Left lung (tissue), 14 donors: ENCODE measurements around the gene PTPRZ1. TPM values are rescaled to one million over a fixed set of nuclear protein-coding genes. Genes with fewer than 3 reads are reported as not detected.

Source experiments
- ATAC-seq: fragments of 200-7000 bp; cut with Tn5 transposase; one replicate; pipeline ENCODE4 v1.9.1; 2020; ENCODE audit warnings: moderate library complexity
- DNase-seq, 4 donors: peaks; one replicate each; pipeline ENCODE4 v3.0.0-alpha.2; 2013 to 2020
- H3K27ac ChIP-seq, 2 donors: fragments of 200-600 bp; sonication (generic) in 1 of 2; one replicate each; pipeline versions ENCODE4 v1.5.0 to v1.8.0; 2020 to 2021
- H3K27me3 ChIP-seq, 2 donors: fragments of 200-600 bp; sonication (generic) in 1 of 2; one replicate each; pipeline versions ENCODE4 v1.5.0 to v1.8.0; 2020 to 2021
- H3K36me3 ChIP-seq, 2 donors: fragments of 200-600 bp; sonication (generic) in 1 of 2; one replicate each; pipeline versions ENCODE4 v1.5.0 to v1.8.0; 2020 to 2021
- H3K4me1 ChIP-seq, 2 donors: fragments of 200-600 bp; one replicate each; pipeline ENCODE4 v1.8.0; 2021
- H3K4me3 ChIP-seq, 2 donors: fragments of 200-600 bp; sonication (generic) in 1 of 2; one replicate each; pipeline versions ENCODE4 v1.5.0 to v1.8.0; 2020 to 2021; ENCODE audit warnings: mild to moderate bottlenecking in 1 of 2
- H3K9me3 ChIP-seq, 2 donors: fragments of 200-600 bp; sonication (generic) in 1 of 2; one replicate each; pipeline versions ENCODE4 v1.5.0 to v1.8.0; 2020 to 2021
- CTCF ChIP-seq, 2 donors: fragments of 200-600 bp; sonication (generic) in 1 of 2; IDR thresholded peaks; one replicate each; pipeline versions ENCODE4 v1.5.0 to v1.8.0; 2021; ENCODE audit warnings: antibody characterized with exemption in 2 of 2
- intact Hi-C, 2 donors: fragments of 100-400 bp; cut with DNase I; formaldehyde crosslinking; loops; one replicate each; pipeline versions ENCODE4 v1.11.2 to v1.14.2; 2022
- long read RNA-seq, 12 donors: library from polyadenylated mRNA in 2 of 12; unstranded in 2 of 12; transcript quantifications; one replicate each; pipeline ENCODE4 v2.0.0 and lab custom pipeline, GENCODE V29; 2019 to 2026
- polyA plus RNA-seq, 6 donors: library from polyadenylated mRNA; unstranded; fragments of 120-200 nt; gene quantifications; one replicate each; pipeline ENCODE4 v1.2.1, GENCODE V29; 2013; ENCODE audit not compliant: insufficient read length in 6 of 6
- total RNA-seq, 2 donors: library from RNA; stranded (reverse); fragmentation: NEBNext Ultra II Directional; extraction: Animal tissue kit (Norgen Biotek cat#: 25700); gene quantifications; one replicate each; pipeline ENCODE4 v1.2.1, GENCODE V29; 2021
- donor health status: DM: no; HTN: yes; CAD: no.
- donor health status: DM: no; HTN: no; CAD: no.

Gene PTPRZ1
- under 1 TPM; 0.55 to 0.84 TPM for total RNA-seq
- 10 to 100 TPM; 43.1 to 96.9 (median 76.7) TPM for polyA plus RNA-seq
- long read RNA-seq, donor 1, partial matches to known transcripts, result 6 of 9 reads
- long read RNA-seq, donor 1, other reads (novel, unspliced or antisense), result 0 of 9 reads
- long read RNA-seq, donor 2, partial matches to known transcripts, result 6 of 7 reads
- long read RNA-seq, donor 2, other reads (novel, unspliced or antisense), result 0 of 7 reads
- long read RNA-seq, donor 3, partial matches to known transcripts, result 21 of 32 reads
- long read RNA-seq, donor 3, other reads (novel, unspliced or antisense), result 9 of 32 reads
- long read RNA-seq, donor 4, result 0 reads
- long read RNA-seq, donor 5, partial matches to known transcripts, result 7 of 10 reads
- long read RNA-seq, donor 5, other reads (novel, unspliced or antisense), result 0 of 10 reads
- long read RNA-seq, donor 6, partial matches to known transcripts, result 8 of 11 reads
- long read RNA-seq, donor 6, other reads (novel, unspliced or antisense), result 0 of 11 reads
- long read RNA-seq, donor 7, partial matches to known transcripts, result 0 of 1 reads
- long read RNA-seq, donor 7, other reads (novel, unspliced or antisense), result 0 of 1 reads
- long read RNA-seq, donor 8, result 0 reads
- long read RNA-seq, donor 9, result 0 reads
- long read RNA-seq, donor 10, result 0 reads
- long read RNA-seq, donor 11, transcript PTPRZ1-206 (2 exons, 1,128 nt), result major isoform, 19 of 443 reads
- long read RNA-seq, donor 11, partial matches to known transcripts, result 421 of 443 reads
- long read RNA-seq, donor 11, other reads (novel, unspliced or antisense), result 0 of 443 reads
- long read RNA-seq, donor 12, partial matches to known transcripts, result 7 of 9 reads
- long read RNA-seq, donor 12, other reads (novel, unspliced or antisense), result 0 of 9 reads

- no peaks in the 10 kb centered on the region for H3K36me3 ChIP-seq
- H3K9me3 ChIP-seq, result no peaks in the 10 kb centered on the region
- H3K4me3 ChIP-seq, result peak within 1 kb of the TSS; percentile 27 to 35
- intact Hi-C loops, result no loop called here
- no peak within 1 kb of the TSS for H3K27ac ChIP-seq
- peaks cover 28 to 49% of the 10 kb centered on the region in 2 donors for H3K27me3 ChIP-seq
- peak in 3 of 4 donors; percentile 34 to 78 (median 69) for DNase-seq
- no peaks in the 10 kb centered on the region for H3K4me1 ChIP-seq
- ATAC-seq, result peak; percentile 92
- TF ChIP-seq CTCF (IDR thresholded peaks at IDR 0.05), result no peak
Measured at GRCh38 chr7:121872831-121873288, at the start of gene PTPRZ1. TSS of gene PTPRZ1 (plus strand) at chr7:121873161. CDS start at chr7:121873500, 339 bp downstream.

- Histone ChIP-seq H3K27ac (no peak overlapping the region), H3K4me1 (no peaks in the 10 kb centered on the region), H3K9me3 (no peaks in the 10 kb centered on the region), H3K4me3 (no peak overlapping the region), H3K36me3 (no peaks in the 10 kb centered on the region), H3K27me3 (no peaks in the 10 kb centered on the region)
- DNase-seq, result no peak
- no peak for ATAC-seq
- intact Hi-C loops, result no loop called here
- no peak for TF ChIP-seq CTCF (IDR thresholded peaks at IDR 0.05)
Measured at GRCh38 chr7:121824276-121824675, 48.7 kb upstream of the PTPRZ1 start.

GRCh38 chr7:121831351-121831750 lies 41.6 kb upstream of the PTPRZ1 start:
- Histone ChIP-seq H3K27me3 (no peaks in the 10 kb centered on the region), H3K27ac (no peak overlapping the region), H3K9me3 (no peaks in the 10 kb centered on the region), H3K4me3 (no peak overlapping the region), H3K4me1 (no peaks in the 10 kb centered on the region), H3K36me3 (no peaks in the 10 kb centered on the region)
- intact Hi-C loops, result no loop called here
- TF ChIP-seq CTCF (IDR thresholded peaks at IDR 0.05), result no peak
- no peak for DNase-seq
- no peak for ATAC-seq

GRCh38 chr7:121831801-121832200 lies 41.2 kb upstream of the PTPRZ1 start:
- DNase-seq (no peak), ATAC-seq (no peak)
- Histone ChIP-seq H3K27ac (no peak overlapping the region), H3K9me3 (no peaks in the 10 kb centered on the region), H3K27me3 (no peaks in the 10 kb centered on the region), H3K4me3 (no peak overlapping the region), H3K36me3 (no peaks in the 10 kb centered on the region), H3K4me1 (no peaks in the 10 kb centered on the region)
- intact Hi-C loops, result no loop called here
- TF ChIP-seq CTCF (IDR thresholded peaks at IDR 0.05), result no peak

GRCh38 chr7:121832347-121832746 lies 40.6 kb upstream of the PTPRZ1 start:
- Histone ChIP-seq H3K27me3 (no peaks in the 10 kb centered on the region), H3K27ac (no peak overlapping the region), H3K4me3 (no peak overlapping the region), H3K36me3 (no peaks in the 10 kb centered on the region), H3K9me3 (no peaks in the 10 kb centered on the region), H3K4me1 (no peaks in the 10 kb centered on the region)
- DNase-seq (no peak), ATAC-seq (no peak)
- no peak for TF ChIP-seq CTCF (IDR thresholded peaks at IDR 0.05)
- intact Hi-C loops, result no loop called here
